Measurements from ENCODE around the gene LAMA2.

Gene LAMA2

GRCh38 chr6:129270450-129270849, 387.5 kb downstream of the LAMA2 start:
- Mint-ChIP-seq H3K27me3 (peaks cover 9% of the 10 kb centered on the region), H3K9me3 (no peaks in the 10 kb centered on the region), H3K27ac (no peak overlapping the region), H3K4me3 (no peak overlapping the region), H3K4me1 (no peaks in the 10 kb centered on the region)
- ATAC-seq (no peak), DNase-seq (no peak)

GRCh38 chr6:129273161-129273560, 390.2 kb downstream of the LAMA2 start:
- Mint-ChIP-seq H3K4me1 (no peaks in the 10 kb centered on the region), H3K9me3 (no peaks in the 10 kb centered on the region), H3K4me3 (no peak overlapping the region), H3K27ac (no peak overlapping the region), H3K27me3 (no peaks in the 10 kb centered on the region)
- no peak for DNase-seq
- ATAC-seq = no peak

GRCh38 chr6:129276461-129276860, 393.5 kb downstream of the LAMA2 start:
- Mint-ChIP-seq H3K27me3 (no peaks in the 10 kb centered on the region), H3K4me1 (peaks cover 7% of the 10 kb centered on the region), H3K9me3 (no peaks in the 10 kb centered on the region), H3K4me3 (no peak overlapping the region), H3K27ac (no peak overlapping the region)
- no peak for DNase-seq
- no peak for ATAC-seq

- Mint-ChIP-seq H3K9me3 (no peaks in the 10 kb centered on the region), H3K4me1 (peaks cover 7% of the 10 kb centered on the region), H3K4me3 (no peak overlapping the region), H3K27me3 (no peaks in the 10 kb centered on the region), H3K27ac (no peak overlapping the region)
- DNase-seq = no peak
- ATAC-seq = no peak
These were observed 394.0 kb downstream of the LAMA2 start for GRCh38 chr6:129276986-129277385.

GRCh38 chr6:129279343-129280292, 396.7 kb downstream of the LAMA2 start:
- H3K27me3 Mint-ChIP-seq = no peaks in the 10 kb centered on the region
- DNase-seq (no peak), ATAC-seq (no peak)
- no peaks in the 10 kb centered on the region for H3K9me3 Mint-ChIP-seq
- H3K27ac Mint-ChIP-seq = no peak overlapping the region
- H3K4me3 Mint-ChIP-seq = no peak overlapping the region
- H3K4me1 Mint-ChIP-seq = peaks cover 7% of the 10 kb centered on the region

GRCh38 chr6:129280293-129280644, 397.3 kb downstream of the LAMA2 start:
- ATAC-seq (no peak), DNase-seq (no peak)
- Mint-ChIP-seq H3K27me3 (no peaks in the 10 kb centered on the region), H3K9me3 (no peaks in the 10 kb centered on the region), H3K27ac (no peak overlapping the region), H3K4me1 (peaks cover 7% of the 10 kb centered on the region), H3K4me3 (no peak overlapping the region)

- Mint-ChIP-seq H3K9me3 (no peaks in the 10 kb centered on the region), H3K4me1 (peaks cover 7% of the 10 kb centered on the region), H3K27me3 (no peaks in the 10 kb centered on the region), H3K4me3 (peak overlapping the region in 1 of 2 donors; percentile 25), H3K27ac (no peak overlapping the region)
- peak; percentile 97 for ATAC-seq
- DNase-seq = peak; percentile 5 to 41
These were observed 397.8 kb downstream of the LAMA2 start for GRCh38 chr6:129280749-129281148.

- DNase-seq (no peak), ATAC-seq (peak; percentile 22)
- H3K4me3 Mint-ChIP-seq = no peak overlapping the region
- peaks cover 7% of the 10 kb centered on the region for H3K4me1 Mint-ChIP-seq
- H3K27me3 Mint-ChIP-seq = no peaks in the 10 kb centered on the region
- no peaks in the 10 kb centered on the region for H3K9me3 Mint-ChIP-seq
- no peak overlapping the region for H3K27ac Mint-ChIP-seq
These were observed 398.3 kb downstream of the LAMA2 start for GRCh38 chr6:129281168-129281796.

GRCh38 chr6:129282019-129282418, 399.1 kb downstream of the LAMA2 start:
- DNase-seq (no peak), ATAC-seq (no peak)
- Mint-ChIP-seq H3K4me3 (no peak overlapping the region), H3K27me3 (no peaks in the 10 kb centered on the region), H3K9me3 (no peaks in the 10 kb centered on the region), H3K4me1 (peaks cover 7% of the 10 kb centered on the region), H3K27ac (no peak overlapping the region)

- ATAC-seq (no peak), DNase-seq (no peak)
- no peaks in the 10 kb centered on the region for H3K27me3 Mint-ChIP-seq
- peak overlapping the region in 1 of 2 donors; percentile 2 for H3K27ac Mint-ChIP-seq
- H3K4me1 Mint-ChIP-seq = peaks cover 7% of the 10 kb centered on the region
- H3K4me3 Mint-ChIP-seq = no peak overlapping the region
- no peaks in the 10 kb centered on the region for H3K9me3 Mint-ChIP-seq
These were observed 401.3 kb downstream of the LAMA2 start for GRCh38 chr6:129284225-129284624.

- DNase-seq (no peak), ATAC-seq (no peak)
- H3K27me3 Mint-ChIP-seq = no peaks in the 10 kb centered on the region
- H3K27ac Mint-ChIP-seq = no peak overlapping the region
- no peaks in the 10 kb centered on the region for H3K9me3 Mint-ChIP-seq
- no peaks in the 10 kb centered on the region for H3K4me1 Mint-ChIP-seq
- no peak overlapping the region for H3K4me3 Mint-ChIP-seq
These were observed 404.6 kb downstream of the LAMA2 start for GRCh38 chr6:129287231-129288177.

GRCh38 chr6:129289442-129289841, 406.5 kb downstream of the LAMA2 start:
- H3K27me3 Mint-ChIP-seq = no peaks in the 10 kb centered on the region
- ATAC-seq = no peak
- no peak overlapping the region for H3K4me3 Mint-ChIP-seq
- no peaks in the 10 kb centered on the region for H3K9me3 Mint-ChIP-seq
- H3K4me1 Mint-ChIP-seq = no peaks in the 10 kb centered on the region
- H3K27ac Mint-ChIP-seq = no peak overlapping the region
- DNase-seq = no peak

- H3K27ac Mint-ChIP-seq = no peak overlapping the region
- no peaks in the 10 kb centered on the region for H3K27me3 Mint-ChIP-seq
- H3K4me1 Mint-ChIP-seq = no peaks in the 10 kb centered on the region
- H3K4me3 Mint-ChIP-seq = no peak overlapping the region
- no peak for DNase-seq
- ATAC-seq = no peak
- H3K9me3 Mint-ChIP-seq = no peaks in the 10 kb centered on the region
These were observed 409.9 kb downstream of the LAMA2 start for GRCh38 chr6:129292836-129293235.

- ATAC-seq (no peak), DNase-seq (no peak)
- peaks cover 0 to 5% of the 10 kb centered on the region in 2 donors for H3K9me3 Mint-ChIP-seq
- H3K4me3 Mint-ChIP-seq = no peak overlapping the region
- H3K4me1 Mint-ChIP-seq = no peaks in the 10 kb centered on the region
- H3K27ac Mint-ChIP-seq = no peak overlapping the region
- peaks cover 13% of the 10 kb centered on the region for H3K27me3 Mint-ChIP-seq
These were observed 414.7 kb downstream of the LAMA2 start for GRCh38 chr6:129297592-129297991.

GRCh38 chr6:129302671-129303070, 419.7 kb downstream of the LAMA2 start:
- H3K27ac Mint-ChIP-seq = no peak overlapping the region
- H3K4me3 Mint-ChIP-seq = no peak overlapping the region
- peaks cover 0 to 5% of the 10 kb centered on the region in 2 donors for H3K9me3 Mint-ChIP-seq
- DNase-seq (no peak), ATAC-seq (no peak)
- H3K27me3 Mint-ChIP-seq = peaks cover 21% of the 10 kb centered on the region
- no peaks in the 10 kb centered on the region for H3K4me1 Mint-ChIP-seq
